HG03442 (cell line): ENCODE measurements around the gene GLRA2.

Source experiments
- ATAC-seq: cut with Tn5 transposase; IDR thresholded peaks from one replicate; pipeline ENCODE4 v1.9.1; 2021; ENCODE audit warnings: mild to moderate bottlenecking, moderate library complexity; ENCODE audit not compliant: unreplicated experiment

The GLRA2 gene

GRCh38 chrX:14529290-14529989, at the start of gene GLRA2:
Gene GLRA2 (plus strand): TSS chrX:14529536. CDS start chrX:14530058, 522 bp downstream.
- ATAC-seq: no peak

DNA sequence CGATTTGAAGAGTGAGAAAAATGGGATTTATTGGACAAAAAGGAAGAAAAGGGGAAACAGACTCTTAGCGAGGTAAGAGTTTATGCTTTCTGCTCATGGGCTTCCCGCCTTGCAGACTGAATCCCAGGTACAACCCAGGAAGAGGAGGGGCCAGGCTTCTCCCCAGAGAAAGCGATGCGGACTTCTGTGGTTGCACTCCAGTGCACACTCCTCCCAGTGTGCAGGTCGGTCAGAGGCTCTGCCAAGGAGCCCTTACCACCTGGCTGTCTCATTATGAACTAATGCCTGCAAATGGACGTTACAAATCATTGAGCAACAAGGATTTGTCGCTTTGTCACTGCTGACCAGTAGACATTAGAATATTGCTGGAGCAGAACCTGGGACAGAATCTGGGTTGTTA, 39.9 kb upstream of the GLRA2 start:
- ATAC-seq: no peak

DNA sequence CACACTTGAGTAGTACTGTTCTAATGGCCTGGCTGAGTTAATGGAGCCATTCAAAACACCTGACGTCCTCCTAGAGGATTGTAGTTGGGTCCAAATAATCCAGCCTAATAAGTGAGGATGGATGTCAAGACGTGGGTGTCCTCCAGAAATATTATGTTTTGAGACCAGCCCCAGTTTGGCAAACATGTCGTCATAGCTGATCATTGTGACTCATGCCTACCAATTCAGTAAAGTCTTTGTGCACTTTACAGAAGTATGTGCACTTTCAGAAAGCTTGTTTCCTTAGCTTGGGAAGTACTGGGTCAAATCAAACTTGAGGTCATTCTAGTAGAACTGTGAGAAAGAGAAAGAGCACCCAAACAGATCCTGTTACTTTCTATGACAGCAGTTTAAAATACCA, 37.6 kb upstream of the GLRA2 start:
- ATAC-seq: peak; percentile 49

GRCh38 chrX:14496674-14497073, 32.7 kb upstream of the GLRA2 start:
- ATAC-seq: no peak

- ATAC-seq: peak; percentile 74
These were observed 32.1 kb upstream of the GLRA2 start for GRCh38 chrX:14497184-14497666.

DNA sequence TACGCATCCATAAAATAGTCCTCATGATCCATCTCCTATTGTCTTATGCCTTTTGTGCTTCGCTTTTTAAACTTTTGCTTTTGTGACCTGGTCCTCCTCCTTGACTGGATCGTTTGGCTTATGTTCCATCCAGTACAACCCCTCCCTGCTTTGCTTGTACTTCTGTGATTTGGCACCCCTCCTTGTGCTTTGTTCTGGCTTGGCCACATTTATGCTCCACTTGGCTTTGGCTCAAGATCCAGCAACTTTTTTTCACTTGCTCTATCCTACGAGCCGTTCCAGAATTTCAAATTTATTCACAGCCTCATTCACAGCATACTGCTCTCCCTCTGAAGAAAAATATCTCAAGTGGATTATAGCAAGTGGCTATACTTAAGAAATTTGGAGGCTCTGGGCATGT, 28.0 kb upstream of the GLRA2 start:
- no peak for ATAC-seq

DNA sequence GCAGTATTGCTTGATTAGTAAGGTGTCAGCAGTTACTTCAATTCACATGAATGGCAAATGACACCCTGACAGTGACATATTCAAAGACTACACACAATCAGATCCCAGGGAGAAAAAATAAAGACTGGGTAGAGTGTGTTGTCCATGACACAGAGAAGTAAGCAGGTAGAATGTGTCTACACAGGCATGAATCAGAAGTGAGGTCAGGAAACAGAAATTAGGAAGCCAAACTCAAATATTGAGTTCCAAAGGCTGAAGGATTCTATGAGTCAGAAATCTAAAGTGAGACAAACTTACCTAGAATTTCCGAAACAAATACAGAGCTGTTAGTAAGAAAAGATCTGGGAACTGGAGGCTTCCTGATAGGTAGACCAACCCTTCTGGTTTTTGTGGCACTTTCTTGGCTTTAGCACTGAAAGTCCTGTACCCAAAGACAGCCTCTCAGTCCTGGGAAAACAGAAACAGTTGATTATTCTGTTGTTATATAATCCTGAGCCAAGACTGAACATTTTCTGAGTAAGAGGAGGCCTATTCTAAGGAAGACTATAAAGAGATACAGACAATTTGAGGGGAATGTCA, 24.3 kb upstream of the GLRA2 start:
- ATAC-seq: no peak

DNA sequence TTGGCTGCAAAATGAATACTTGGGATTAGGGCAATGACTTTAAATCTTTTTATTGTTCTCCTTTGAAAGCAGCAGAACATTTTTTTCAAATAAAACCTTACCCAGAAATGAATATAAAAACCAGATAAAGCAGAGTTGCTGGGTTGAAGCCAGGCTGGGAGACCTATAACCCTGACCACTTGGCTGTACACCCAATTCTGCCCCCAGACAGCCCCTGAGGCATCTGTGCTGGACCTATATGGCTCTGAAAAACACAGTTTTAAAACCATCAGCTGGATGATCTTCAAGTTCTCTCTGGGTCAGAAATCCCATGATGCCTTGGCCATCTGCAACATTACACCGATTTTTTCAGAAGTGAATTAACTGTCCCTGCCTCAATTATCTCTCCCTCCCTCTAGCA, 23.7 kb upstream of the GLRA2 start:
- ATAC-seq: no peak

DNA sequence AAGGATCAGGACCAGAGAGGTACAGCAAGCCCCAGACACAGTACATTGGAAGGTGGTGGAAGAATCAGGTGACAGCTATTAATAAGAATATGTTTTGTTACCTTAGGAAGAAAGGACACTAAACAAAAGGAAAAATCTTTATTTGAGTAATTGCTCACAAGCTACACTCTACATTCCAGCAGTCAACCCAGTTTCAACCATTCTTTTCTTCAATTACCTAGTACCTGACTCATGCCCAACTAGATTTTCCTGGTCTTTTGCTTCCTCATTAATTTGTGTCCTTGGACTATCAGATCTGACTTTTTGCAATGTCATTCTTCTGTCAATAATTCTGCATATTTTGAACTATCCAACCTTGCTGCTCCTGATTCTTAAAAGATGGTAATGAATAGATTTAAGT, 22.5 kb upstream of the GLRA2 start:
- ATAC-seq: no peak

- no peak for ATAC-seq
These were observed 21.2 kb upstream of the GLRA2 start for GRCh38 chrX:14508025-14508690.

DNA sequence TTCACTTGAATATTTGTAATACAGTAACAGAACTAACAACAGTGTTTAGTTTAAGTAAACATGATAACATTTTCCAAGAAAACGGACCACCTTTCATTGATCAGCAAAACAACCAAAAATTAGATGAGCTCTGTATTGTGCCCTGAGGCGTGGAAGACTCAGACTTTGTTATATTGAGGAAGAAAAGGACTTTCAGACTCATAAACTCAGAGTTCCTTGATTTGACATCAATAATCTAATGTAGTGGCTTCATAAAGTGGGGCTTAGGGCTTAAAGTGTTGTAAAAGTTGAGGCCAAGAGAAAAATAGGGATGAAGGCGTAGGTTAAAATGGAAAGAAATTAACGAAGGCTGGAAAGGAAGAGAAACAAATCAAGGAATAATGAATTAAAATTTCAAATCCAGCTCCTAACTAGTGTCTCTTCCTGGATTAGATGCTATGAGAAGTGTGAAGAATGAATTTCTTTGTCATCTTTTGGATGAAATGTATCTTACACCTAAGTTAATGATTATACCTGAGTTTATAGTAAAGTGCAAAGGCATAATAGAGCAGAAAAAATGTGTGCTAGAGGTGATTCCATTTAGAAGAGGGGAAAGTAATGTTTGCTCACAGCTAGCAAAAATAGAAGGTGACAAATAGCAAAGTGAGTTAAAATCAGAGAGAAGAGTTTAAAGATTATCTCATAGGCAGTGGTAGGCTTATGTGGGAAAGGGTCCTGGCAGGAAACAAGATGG, 19.8 kb upstream of the GLRA2 start:
- no peak for ATAC-seq

- ATAC-seq: no peak
These were observed 577 bp upstream of the GLRA2 start for GRCh38 chrX:14528629-14529289.

GRCh38 chrX:14533867-14534266, 4.5 kb downstream of the GLRA2 start:
- ATAC-seq: no peak

- no peak for ATAC-seq
These were observed 16.9 kb downstream of the GLRA2 start for GRCh38 chrX:14546190-14546589.

GRCh38 chrX:14554131-14554715, 24.9 kb downstream of the GLRA2 start:
- no peak for ATAC-seq

DNA sequence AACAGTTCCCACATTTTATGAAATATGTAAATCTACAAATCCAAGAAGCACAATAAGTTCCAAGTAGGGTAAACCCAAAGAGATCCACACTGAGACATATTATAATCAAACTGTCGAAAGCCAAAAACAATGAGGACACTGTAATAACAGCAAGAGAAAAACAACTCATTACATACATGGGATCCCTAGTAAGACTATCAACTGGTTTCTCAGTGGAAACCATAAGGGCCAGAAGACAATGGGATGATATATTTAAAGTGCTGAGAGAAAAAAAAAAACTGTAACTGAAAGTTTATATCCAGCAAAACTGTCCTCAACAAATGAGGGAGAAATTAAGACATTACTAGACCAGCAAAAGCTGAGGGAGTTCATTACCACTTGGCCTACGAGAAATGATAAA, 34.7 kb downstream of the GLRA2 start:
- no peak for ATAC-seq

DNA sequence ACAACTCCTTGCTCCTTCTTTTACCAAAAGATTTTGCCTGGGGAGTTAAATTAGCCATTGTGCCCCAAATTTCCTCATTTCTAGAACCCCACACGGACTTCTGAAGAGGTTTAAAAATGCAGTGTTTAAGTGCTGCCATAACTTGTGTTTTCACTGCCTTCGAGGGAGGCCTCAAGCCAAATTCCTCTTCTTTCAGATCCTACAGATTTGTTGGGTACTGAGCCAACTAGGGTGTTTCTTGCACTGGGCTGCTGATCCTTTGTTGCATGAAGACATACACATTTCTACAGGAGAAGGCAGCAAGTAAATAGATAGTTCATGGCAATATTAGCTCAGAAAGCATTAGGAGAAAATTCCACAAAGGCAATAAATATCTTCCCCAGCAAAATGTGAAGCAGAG, 43.8 kb downstream of the GLRA2 start:
- no peak for ATAC-seq

DNA sequence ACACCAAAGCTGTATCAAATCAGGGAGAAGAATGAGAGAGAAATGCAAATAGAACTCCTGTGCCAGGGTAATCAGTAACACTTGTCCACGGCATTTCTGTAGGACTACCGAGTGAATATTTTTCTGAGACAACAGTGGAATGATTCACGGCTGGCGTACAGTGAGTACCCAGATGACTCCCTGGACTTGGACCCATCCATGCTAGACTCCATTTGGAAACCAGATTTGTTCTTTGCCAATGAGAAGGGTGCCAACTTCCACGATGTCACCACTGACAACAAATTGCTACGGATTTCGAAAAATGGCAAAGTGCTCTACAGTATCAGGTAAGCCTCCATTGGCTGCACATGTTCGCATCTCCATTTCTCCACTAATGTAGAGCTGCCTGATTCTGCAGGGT, 51.7 kb downstream of the GLRA2 start:
- ATAC-seq: no peak

- ATAC-seq: no peak
These were observed 55.2 kb downstream of the GLRA2 start for GRCh38 chrX:14584548-14584947.

DNA sequence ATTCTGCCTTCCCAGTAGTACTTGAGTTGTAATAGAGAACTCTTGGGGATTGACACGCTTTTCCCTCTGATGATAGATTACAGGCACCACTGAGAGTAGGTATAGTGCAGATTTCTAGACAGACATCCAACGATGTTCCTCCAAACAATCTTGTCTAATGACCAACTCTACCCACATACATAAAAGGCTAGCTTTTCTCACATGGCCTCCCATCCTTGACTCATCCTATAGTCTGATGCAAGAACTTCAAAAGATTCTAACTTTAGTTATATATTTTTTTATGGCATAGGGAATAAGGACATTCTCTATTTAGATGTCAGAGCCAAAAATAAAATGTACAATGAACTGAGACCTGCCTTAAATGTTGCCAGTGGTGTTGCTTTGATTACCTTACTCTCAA, 60.9 kb downstream of the GLRA2 start:
- ATAC-seq: no peak
